Measurements from ENCODE around the gene AP3D1.

AP3D1 gene

GRCh38 chr19:2180881-2181632 is 29.7 kb upstream of the AP3D1 start:
- no peak for FAIRE-seq

GRCh38 chr19:2180114-2180513 is 28.7 kb upstream of the AP3D1 start:
- FAIRE-seq: no peak

- no peak for FAIRE-seq
These were observed 27.7 kb upstream of the AP3D1 start for GRCh38 chr19:2179095-2179494.

GRCh38 chr19:2176337-2176994 is 25.1 kb upstream of the AP3D1 start:
- no peak for FAIRE-seq

- FAIRE-seq: no peak
These were observed 24.4 kb upstream of the AP3D1 start for GRCh38 chr19:2175742-2176141.

GRCh38 chr19:2173767-2174577 is 22.6 kb upstream of the AP3D1 start:
- FAIRE-seq: no peak

- FAIRE-seq: no peak
These were observed 22.0 kb upstream of the AP3D1 start for GRCh38 chr19:2173388-2173766.

- FAIRE-seq: no peak
These were observed 20.2 kb upstream of the AP3D1 start for GRCh38 chr19:2171349-2172145.

- FAIRE-seq: no peak
These were observed 19.6 kb upstream of the AP3D1 start for GRCh38 chr19:2170987-2171348.

- FAIRE-seq: no peak
These were observed 18.9 kb upstream of the AP3D1 start for GRCh38 chr19:2170219-2170618.

GRCh38 chr19:2168619-2169424 is 17.5 kb upstream of the AP3D1 start:
- no peak for FAIRE-seq

- FAIRE-seq: no peak
These were observed 16.7 kb upstream of the AP3D1 start for GRCh38 chr19:2167896-2168618.

- FAIRE-seq: no peak
These were observed 15.7 kb upstream of the AP3D1 start for GRCh38 chr19:2166741-2167738.

- no peak for FAIRE-seq
These were observed 12.9 kb upstream of the AP3D1 start for GRCh38 chr19:2164020-2164998.

- FAIRE-seq: no peak
These were observed 9.0 kb upstream of the AP3D1 start for GRCh38 chr19:2160379-2160778.

- FAIRE-seq: no peak
These were observed 6.1 kb upstream of the AP3D1 start for GRCh38 chr19:2157452-2157851.

- no peak for FAIRE-seq
These were observed 3.3 kb upstream of the AP3D1 start for GRCh38 chr19:2154587-2155075.

- no peak for FAIRE-seq
These were observed 500 bp downstream of the AP3D1 start for GRCh38 chr19:2150794-2151338.

Data from TTC549 (cell line).